ENCODE data around the gene NSD1. TPM values are rescaled to one million over a fixed set of nuclear protein-coding genes. Genes with fewer than 3 reads are reported as not detected.

Gene NSD1
- total RNA-seq, 4 donors from 2014 or later, result 61.9 to 114 (median 73.9) TPM

DNA sequence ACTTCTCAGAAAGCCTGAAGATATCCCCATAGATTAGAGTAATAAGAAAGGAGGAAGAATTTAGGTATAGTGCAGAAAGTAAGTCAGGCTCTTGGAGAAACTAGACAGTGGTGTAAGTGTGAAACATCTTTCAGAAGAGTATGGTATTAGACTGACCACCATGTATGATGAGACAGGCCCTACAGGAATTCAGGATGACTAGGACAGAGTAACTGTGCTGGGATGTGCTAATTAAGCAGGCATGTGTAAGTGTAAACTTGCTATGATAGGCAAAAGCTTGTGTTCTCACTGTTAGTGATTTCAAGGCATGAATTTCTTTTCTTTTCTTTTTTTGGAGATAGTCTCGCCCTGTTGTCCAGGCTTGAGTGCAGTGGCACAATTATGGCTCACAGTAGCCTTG lies 99.2 kb downstream of the NSD1 start:
- intact Hi-C loops (cut with DNase I), result no loop called here
- TF ChIP-seq POLR2A (IDR thresholded peaks at IDR 0.05) (no peak), CTCF (IDR thresholded peaks at IDR 0.05) (no peak)
- DNase-seq, result no peak
- Histone ChIP-seq H3K27me3 (no peaks in the 10 kb centered on the region), H3K9me3 (no peaks in the 10 kb centered on the region), H3K27ac (peak overlapping the region in 1 of 3 donors; percentile 40), H3K4me3 (replicated peaks in 1 of 3) (no peak overlapping the region), H3K36me3 (peaks cover 3 to 6% of the 10 kb centered on the region in 2 donors), H3K4me1 (peaks cover 6 to 16% of the 10 kb centered on the region in 2 donors)
- 90 to 95% methylated on average over 1 of the region's 1 CpG for WGBS, 2 donors

GRCh38 chr5:177233206-177233605 lies 99.6 kb downstream of the NSD1 start:
- no peak for TF ChIP-seq CTCF (IDR thresholded peaks at IDR 0.05)
- TF ChIP-seq POLR2A (IDR thresholded peaks at IDR 0.05), result no peak
- H3K4me3 ChIP-seq (replicated peaks in 1 of 3), result no peak overlapping the region
- intact Hi-C loops (cut with DNase I), result no loop called here
- no peaks in the 10 kb centered on the region for H3K9me3 ChIP-seq
- peak overlapping the region in 1 of 3 donors; percentile 40 for H3K27ac ChIP-seq
- peak in 1 of 2 donors; percentile 19 for DNase-seq
- peaks cover 8% of the 10 kb centered on the region in 2 donors for H3K36me3 ChIP-seq
- WGBS, 2 donors, result 59 to 60% methylated on average over 4 of the region's 4 CpGs
- no peaks in the 10 kb centered on the region for H3K27me3 ChIP-seq
- peaks cover 6 to 16% of the 10 kb centered on the region in 2 donors for H3K4me1 ChIP-seq

DNA sequence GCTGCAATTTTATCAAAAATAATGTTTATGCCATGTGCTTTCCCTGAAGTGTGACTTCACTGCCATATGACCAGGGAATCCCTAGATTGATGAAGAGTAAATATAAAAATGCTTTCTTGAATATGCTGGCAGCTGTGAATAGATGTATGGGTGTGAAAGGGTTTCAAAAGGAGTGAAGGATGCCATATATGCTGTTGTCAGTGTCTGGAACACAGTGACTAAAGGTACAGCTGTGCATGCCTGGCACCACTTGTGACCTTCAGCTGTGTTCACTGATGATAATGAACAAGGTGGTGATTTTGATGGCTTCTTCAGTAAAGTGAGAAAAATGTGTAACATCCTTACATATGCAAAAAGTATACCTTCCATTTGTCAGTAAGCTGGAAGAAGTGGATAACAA lies 100.2 kb downstream of the NSD1 start:
- TF ChIP-seq CTCF (IDR thresholded peaks at IDR 0.05) (no peak), POLR2A (IDR thresholded peaks at IDR 0.05) (no peak)
- no peak overlapping the region for H3K4me3 ChIP-seq (replicated peaks in 1 of 3)
- peaks cover 6 to 16% of the 10 kb centered on the region in 2 donors for H3K4me1 ChIP-seq
- no peak for DNase-seq
- peaks cover 12 to 13% of the 10 kb centered on the region in 2 donors for H3K36me3 ChIP-seq
- no peak overlapping the region for H3K27ac ChIP-seq
- H3K9me3 ChIP-seq, result no peaks in the 10 kb centered on the region
- intact Hi-C loops (cut with DNase I), result no loop called here
- H3K27me3 ChIP-seq, result no peaks in the 10 kb centered on the region

DNA sequence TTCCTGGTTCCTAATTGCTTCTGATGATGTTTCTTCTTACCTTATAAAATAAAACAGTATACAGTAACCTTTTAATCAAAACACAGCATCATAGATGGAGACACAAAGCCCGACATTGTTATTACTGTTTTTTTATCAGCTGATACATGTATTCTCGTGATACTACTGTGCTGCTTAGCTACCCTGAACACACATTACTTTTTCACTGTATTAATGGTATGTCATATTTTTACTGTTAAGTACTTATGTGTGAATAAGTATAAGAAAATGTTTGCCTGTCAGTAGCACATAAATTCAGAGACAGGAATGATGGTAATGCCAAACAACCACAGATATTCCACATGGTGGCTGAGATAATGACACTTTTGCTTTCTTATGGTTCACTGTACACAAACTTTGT lies 101.3 kb downstream of the NSD1 start:
- WGBS, 2 donors, result 88 to 90% methylated on average over 2 of the region's 2 CpGs
- peaks cover 6 to 16% of the 10 kb centered on the region in 2 donors for H3K4me1 ChIP-seq
- intact Hi-C loops (cut with DNase I), result no loop called here

DNA sequence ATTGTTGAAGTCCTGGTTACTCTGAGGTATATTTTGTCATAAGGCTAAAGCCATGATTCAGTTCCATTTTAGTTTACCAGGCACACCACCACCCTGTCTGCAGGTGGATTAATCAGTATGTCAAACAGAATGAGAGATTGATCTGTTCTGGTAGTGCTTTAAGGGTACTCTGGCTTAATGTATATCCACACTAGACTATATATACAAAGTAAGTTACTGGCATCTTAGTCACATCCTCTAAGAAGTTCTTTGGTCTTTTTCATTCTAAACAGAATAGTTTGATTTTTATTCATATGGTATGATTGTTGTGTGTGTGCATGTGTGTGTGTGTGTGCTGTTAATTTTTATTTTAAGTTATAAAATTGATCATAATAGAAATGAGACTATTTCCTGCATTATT lies 108.2 kb downstream of the NSD1 start:
- Histone ChIP-seq H3K27me3 (no peaks in the 10 kb centered on the region), H3K4me1 (peaks cover 6 to 7% of the 10 kb centered on the region in 2 donors), H3K9me3 (no peaks in the 10 kb centered on the region), H3K27ac (no peak overlapping the region), H3K36me3 (peaks cover 12 to 18% of the 10 kb centered on the region in 2 donors), H3K4me3 (replicated peaks in 1 of 3) (no peak overlapping the region)
- intact Hi-C loops (cut with DNase I), result loop anchor here (10.0 kb wide), 1 partner anchor 127 kb away; no protein-coding TSS in a partner anchor
- DNase-seq, result no peak
- TF ChIP-seq CTCF (IDR thresholded peaks at IDR 0.05) (no peak), POLR2A (IDR thresholded peaks at IDR 0.05) (no peak)

More for the DNA sequence above, 101.3 kb downstream of the NSD1 start:
- no peak overlapping the region for H3K27ac ChIP-seq
- peaks cover 12 to 13% of the 10 kb centered on the region in 2 donors for H3K36me3 ChIP-seq
- no peaks in the 10 kb centered on the region for H3K27me3 ChIP-seq
- DNase-seq, result no peak
- H3K9me3 ChIP-seq, result no peaks in the 10 kb centered on the region
- no peak for TF ChIP-seq CTCF (IDR thresholded peaks at IDR 0.05)
- TF ChIP-seq POLR2A (IDR thresholded peaks at IDR 0.05), result no peak
- no peak overlapping the region for H3K4me3 ChIP-seq (replicated peaks in 1 of 3)

All from thyroid gland (tissue), 4 donors.